ENCODE measurements around the gene KAZN. TPM values are rescaled to one million over a fixed set of nuclear protein-coding genes. Genes with fewer than 3 reads are reported as not detected.

KAZN gene
- polyA plus RNA-seq, 2 of the 4 experiments (the other 2 are of a cell fraction) = 1.3 to 1.9 TPM

- Histone ChIP-seq H3K27ac (no peak overlapping the region), H3K4me3 (no peak overlapping the region), H3K9me3 (no peaks in the 10 kb centered on the region), H3K4me2 (no peak overlapping the region), H3K4me1 (no peaks in the 10 kb centered on the region)
- WGBS (ENCODE audit: missing lambda C conversion rate) = 38% methylated on average over 11 of the region's 11 CpGs
- ChIA-PET POLR2A (no interaction called here), CTCF (interaction anchor here (1.0 kb wide), 1 partner anchor 290 kb away, joined by 3 read pairs; no protein-coding TSS in a partner anchor)
- TF ChIP-seq CEBPB (IDR thresholded peaks at IDR 0.05) (no peak), E2F6 (IDR thresholded peaks at IDR 0.05; ENCODE audit: borderline replicate concordance, low read depth) (no peak), CHD4 (IDR thresholded peaks at IDR 0.05; ENCODE audit: borderline replicate concordance) (no peak), ZNF302 (CRISPR knock-in tag; IDR thresholded peaks at IDR 0.05) (no peak), KDM1A (IDR thresholded peaks at IDR 0.05; ENCODE audit: low read depth) (no peak), HES2 (IDR thresholded peaks at IDR 0.05) (no peak), CBX2 (IDR thresholded peaks at IDR 0.05; ENCODE audit: borderline replicate concordance, low read depth) (no peak), EHF (CRISPR knock-in tag; IDR thresholded peaks at IDR 0.05) (no peak), ZC3H11A (IDR thresholded peaks at IDR 0.05) (no peak), REST (IDR thresholded peaks at IDR 0.05) (no peak), FOSB (CRISPR knock-in tag; IDR thresholded peaks at IDR 0.05) (no peak), JUN (IDR thresholded peaks at IDR 0.05) (no peak)
- FAIRE-seq = no peak
- no peak for ATAC-seq
- DNase-seq (ENCODE audit: low read depth in 1 of 2, low spot score in 1 of 2) = no peak
Measured at GRCh38 chr1:14626869-14627607, 28.6 kb downstream of the KAZN start.

GRCh38 chr1:14627608-14628489 is 29.4 kb downstream of the KAZN start:
- TF ChIP-seq CBX8 (IDR thresholded peaks at IDR 0.05) = no peak
- TF ChIP-seq HOXB13 (CRISPR knock-in tag; IDR thresholded peaks at IDR 0.05; ENCODE audit: low read depth) = no peak
- TF ChIP-seq EHMT2 (IDR thresholded peaks at IDR 0.05; ENCODE audit: low read depth) = no peak
- TF ChIP-seq BHLHE40 (IDR thresholded peaks at IDR 0.05; ENCODE audit: low read depth, low read length) = no peak
- TF ChIP-seq CHD2 (IDR thresholded peaks at IDR 0.05; ENCODE audit: low read length, partially characterized antibody) = no peak
- TF ChIP-seq POLR2AphosphoS2 (conservative IDR thresholded peaks at IDR 0.05; ENCODE audit: low read length) = no peak
- TF ChIP-seq BCL3 (IDR thresholded peaks at IDR 0.05) = no peak
- CTCF ChIA-PET = interaction anchor here (0.6 to 1.0 kb wide), 2 partner anchors 289 to 321 kb away, joined by 3 to 4 read pairs; no protein-coding TSS in a partner anchor
- H3K4me3 ChIP-seq = no peak overlapping the region
- no peak for DNase-seq (ENCODE audit: low read depth in 1 of 2, low spot score in 1 of 2)
- H3K9me3 ChIP-seq = no peaks in the 10 kb centered on the region
- H3K4me1 ChIP-seq = no peaks in the 10 kb centered on the region
- 54% methylated on average over 15 of the region's 17 CpGs for WGBS (ENCODE audit: missing lambda C conversion rate)
- no peak for FAIRE-seq
- ATAC-seq = no peak
- no peak overlapping the region for H3K4me2 ChIP-seq
- H3K27ac ChIP-seq = no peak overlapping the region
- POLR2A ChIA-PET = no interaction called here

Measured in A549 (cell line).